Measurements from ENCODE around the gene PRXL2B. TPM values are rescaled to one million over a fixed set of nuclear protein-coding genes. Genes with fewer than 3 reads are reported as not detected.

PRXL2B gene
- total and polyA plus RNA-seq, 2 experiments from 2014 or later, result 25.5 to 44.0 TPM

DNA sequence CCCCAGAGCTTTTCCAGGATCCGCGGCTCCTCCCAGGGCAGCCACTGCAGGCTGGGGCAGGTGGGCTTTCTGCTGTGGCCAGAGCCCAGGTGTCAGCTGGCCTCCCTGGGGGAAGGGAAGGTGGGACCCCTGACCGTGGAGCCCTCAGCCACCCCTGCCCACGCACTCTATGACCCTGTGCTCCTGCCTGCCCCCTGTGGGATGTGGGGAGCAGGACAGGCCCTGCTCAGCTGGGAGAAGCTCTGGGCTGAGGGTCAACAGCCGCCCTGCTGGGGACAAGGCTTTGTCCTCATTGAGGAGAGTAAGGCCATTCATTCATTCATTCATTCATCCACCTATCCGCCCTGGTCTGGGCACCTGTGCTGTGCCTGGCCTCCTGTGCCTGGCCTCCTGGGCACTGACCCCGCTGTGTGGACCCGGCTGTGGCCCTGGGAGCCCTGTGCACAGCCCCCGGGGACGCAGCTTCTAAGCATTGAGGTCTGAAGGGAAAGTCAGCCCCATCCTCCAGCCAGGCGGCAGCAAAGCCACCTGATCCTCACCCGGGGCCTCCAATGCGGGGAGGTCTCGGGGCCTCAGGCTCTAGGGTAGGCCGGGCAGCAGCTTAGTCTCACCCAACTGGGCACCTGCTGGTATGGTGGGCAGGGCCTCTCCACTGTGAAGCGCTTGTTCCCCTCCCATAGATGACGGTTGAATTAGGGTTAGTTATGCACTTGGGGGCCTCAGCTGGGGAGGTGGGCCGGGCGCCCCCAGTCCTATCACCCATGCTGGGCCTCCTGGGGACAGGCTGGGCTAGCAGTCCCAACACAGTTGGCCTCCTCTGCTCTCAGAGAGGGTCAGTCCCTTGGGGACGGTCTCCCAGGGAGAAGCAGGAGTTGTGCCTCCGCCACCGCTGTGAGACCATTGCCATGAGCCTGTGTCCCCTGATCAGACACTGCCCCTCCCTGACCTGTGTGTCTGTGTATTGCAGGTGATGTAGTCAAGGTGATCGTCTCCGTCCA is 24.4 kb upstream of the PRXL2B start:
- ATAC-seq, result peak; percentile 78
- no peak overlapping the region for H3K4me3 ChIP-seq
- no peaks in the 10 kb centered on the region for H3K36me3 ChIP-seq (ENCODE audit: insufficient read depth)
- H3K79me2 ChIP-seq (replicated peaks; ENCODE audit: insufficient read depth), result no peaks in the 10 kb centered on the region
- Mint-ChIP-seq H3K36me3 (ENCODE audit: low read depth) (no peaks in the 10 kb centered on the region; the same call in 2 of the 3 replicates), H3K27me3 (ENCODE audit: insufficient read depth, low read depth, poor library complexity) (peaks cover 13% of the 10 kb centered on the region), H3K27ac (no peak overlapping the region), H3K4me3 (no peak overlapping the region), H3K9me3 (no peaks in the 10 kb centered on the region), H3K4me1 (peaks cover 3% of the 10 kb centered on the region)
- H2AFZ ChIP-seq, result no peak overlapping the region
- H3K9me2 ChIP-seq (ENCODE audit: insufficient read depth), result no peaks in the 10 kb centered on the region
- no peak overlapping the region for H3K27ac ChIP-seq (ENCODE audit: low read depth)
- H3F3A ChIP-seq (replicated peaks; ENCODE audit: low read depth), result no peaks in the 10 kb centered on the region
- no peaks in the 10 kb centered on the region for H3K27me3 ChIP-seq (ENCODE audit: insufficient read depth)
- no peak overlapping the region for H3K4me2 ChIP-seq
- TF ChIP-seq EZH2 (IDR thresholded peaks at IDR 0.05; ENCODE audit: low read depth, unreplicated experiment) (no peak), JUNB (IDR thresholded peaks at IDR 0.05; ENCODE audit: unreplicated experiment) (no peak), ETS1 (IDR thresholded peaks at IDR 0.05) (no peak)
- TF ChIP-seq, protein P1, sequence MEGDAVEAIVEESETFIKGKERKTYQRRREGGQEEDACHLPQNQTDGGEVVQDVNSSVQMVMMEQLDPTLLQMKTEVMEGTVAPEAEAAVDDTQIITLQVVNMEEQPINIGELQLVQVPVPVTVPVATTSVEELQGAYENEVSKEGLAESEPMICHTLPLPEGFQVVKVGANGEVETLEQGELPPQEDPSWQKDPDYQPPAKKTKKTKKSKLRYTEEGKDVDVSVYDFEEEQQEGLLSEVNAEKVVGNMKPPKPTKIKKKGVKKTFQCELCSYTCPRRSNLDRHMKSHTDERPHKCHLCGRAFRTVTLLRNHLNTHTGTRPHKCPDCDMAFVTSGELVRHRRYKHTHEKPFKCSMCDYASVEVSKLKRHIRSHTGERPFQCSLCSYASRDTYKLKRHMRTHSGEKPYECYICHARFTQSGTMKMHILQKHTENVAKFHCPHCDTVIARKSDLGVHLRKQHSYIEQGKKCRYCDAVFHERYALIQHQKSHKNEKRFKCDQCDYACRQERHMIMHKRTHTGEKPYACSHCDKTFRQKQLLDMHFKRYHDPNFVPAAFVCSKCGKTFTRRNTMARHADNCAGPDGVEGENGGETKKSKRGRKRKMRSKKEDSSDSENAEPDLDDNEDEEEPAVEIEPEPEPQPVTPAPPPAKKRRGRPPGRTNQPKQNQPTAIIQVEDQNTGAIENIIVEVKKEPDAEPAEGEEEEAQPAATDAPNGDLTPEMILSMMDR (conservative IDR thresholded peaks at IDR 0.05; ENCODE audit: low read depth in 2 of 2), result peak; percentile 58 to 64
- DNase-seq (ENCODE audit: low spot score), result peak; percentile 61
- no peaks in the 10 kb centered on the region for H4K20me1 ChIP-seq (replicated peaks; ENCODE audit: insufficient read depth)
- H3K4me1 ChIP-seq (ENCODE audit: insufficient read depth), result no peaks in the 10 kb centered on the region

- H2AFZ ChIP-seq, result no peak overlapping the region
- no peaks in the 10 kb centered on the region for H3K36me3 ChIP-seq (ENCODE audit: insufficient read depth)
- H3K9me3 Mint-ChIP-seq, result no peaks in the 10 kb centered on the region
- ATAC-seq (no peak), DNase-seq (ENCODE audit: low spot score) (no peak)
- H3K27ac ChIP-seq (ENCODE audit: low read depth), result no peak overlapping the region
- no peaks in the 10 kb centered on the region for H3K27me3 ChIP-seq (ENCODE audit: insufficient read depth)
- no peaks in the 10 kb centered on the region for H3K9me2 ChIP-seq (ENCODE audit: insufficient read depth)
- no peaks in the 10 kb centered on the region for H3K4me1 ChIP-seq (ENCODE audit: insufficient read depth)
- H3K4me2 ChIP-seq, result no peak overlapping the region
- H3K36me3 Mint-ChIP-seq (ENCODE audit: low read depth), result no peaks in the 10 kb centered on the region; the same call in 2 of the 3 replicates
- H3F3A ChIP-seq (replicated peaks; ENCODE audit: low read depth), result no peaks in the 10 kb centered on the region
- H3K4me3 Mint-ChIP-seq, result no peak overlapping the region
- no peaks in the 10 kb centered on the region for H3K79me2 ChIP-seq (replicated peaks; ENCODE audit: insufficient read depth)
- no peaks in the 10 kb centered on the region for H4K20me1 ChIP-seq (replicated peaks; ENCODE audit: insufficient read depth)
- no peak overlapping the region for H3K27ac Mint-ChIP-seq
- H3K4me1 Mint-ChIP-seq, result peaks cover 3% of the 10 kb centered on the region
- no peak overlapping the region for H3K4me3 ChIP-seq
- H3K27me3 Mint-ChIP-seq (ENCODE audit: insufficient read depth, low read depth, poor library complexity), result peaks cover 15% of the 10 kb centered on the region
- TF ChIP-seq STAT1 (IDR thresholded peaks at IDR 0.05; ENCODE audit: unreplicated experiment), result no peak
- TF ChIP-seq ETS1 (IDR thresholded peaks at IDR 0.05), result no peak
- TF ChIP-seq, protein P2, sequence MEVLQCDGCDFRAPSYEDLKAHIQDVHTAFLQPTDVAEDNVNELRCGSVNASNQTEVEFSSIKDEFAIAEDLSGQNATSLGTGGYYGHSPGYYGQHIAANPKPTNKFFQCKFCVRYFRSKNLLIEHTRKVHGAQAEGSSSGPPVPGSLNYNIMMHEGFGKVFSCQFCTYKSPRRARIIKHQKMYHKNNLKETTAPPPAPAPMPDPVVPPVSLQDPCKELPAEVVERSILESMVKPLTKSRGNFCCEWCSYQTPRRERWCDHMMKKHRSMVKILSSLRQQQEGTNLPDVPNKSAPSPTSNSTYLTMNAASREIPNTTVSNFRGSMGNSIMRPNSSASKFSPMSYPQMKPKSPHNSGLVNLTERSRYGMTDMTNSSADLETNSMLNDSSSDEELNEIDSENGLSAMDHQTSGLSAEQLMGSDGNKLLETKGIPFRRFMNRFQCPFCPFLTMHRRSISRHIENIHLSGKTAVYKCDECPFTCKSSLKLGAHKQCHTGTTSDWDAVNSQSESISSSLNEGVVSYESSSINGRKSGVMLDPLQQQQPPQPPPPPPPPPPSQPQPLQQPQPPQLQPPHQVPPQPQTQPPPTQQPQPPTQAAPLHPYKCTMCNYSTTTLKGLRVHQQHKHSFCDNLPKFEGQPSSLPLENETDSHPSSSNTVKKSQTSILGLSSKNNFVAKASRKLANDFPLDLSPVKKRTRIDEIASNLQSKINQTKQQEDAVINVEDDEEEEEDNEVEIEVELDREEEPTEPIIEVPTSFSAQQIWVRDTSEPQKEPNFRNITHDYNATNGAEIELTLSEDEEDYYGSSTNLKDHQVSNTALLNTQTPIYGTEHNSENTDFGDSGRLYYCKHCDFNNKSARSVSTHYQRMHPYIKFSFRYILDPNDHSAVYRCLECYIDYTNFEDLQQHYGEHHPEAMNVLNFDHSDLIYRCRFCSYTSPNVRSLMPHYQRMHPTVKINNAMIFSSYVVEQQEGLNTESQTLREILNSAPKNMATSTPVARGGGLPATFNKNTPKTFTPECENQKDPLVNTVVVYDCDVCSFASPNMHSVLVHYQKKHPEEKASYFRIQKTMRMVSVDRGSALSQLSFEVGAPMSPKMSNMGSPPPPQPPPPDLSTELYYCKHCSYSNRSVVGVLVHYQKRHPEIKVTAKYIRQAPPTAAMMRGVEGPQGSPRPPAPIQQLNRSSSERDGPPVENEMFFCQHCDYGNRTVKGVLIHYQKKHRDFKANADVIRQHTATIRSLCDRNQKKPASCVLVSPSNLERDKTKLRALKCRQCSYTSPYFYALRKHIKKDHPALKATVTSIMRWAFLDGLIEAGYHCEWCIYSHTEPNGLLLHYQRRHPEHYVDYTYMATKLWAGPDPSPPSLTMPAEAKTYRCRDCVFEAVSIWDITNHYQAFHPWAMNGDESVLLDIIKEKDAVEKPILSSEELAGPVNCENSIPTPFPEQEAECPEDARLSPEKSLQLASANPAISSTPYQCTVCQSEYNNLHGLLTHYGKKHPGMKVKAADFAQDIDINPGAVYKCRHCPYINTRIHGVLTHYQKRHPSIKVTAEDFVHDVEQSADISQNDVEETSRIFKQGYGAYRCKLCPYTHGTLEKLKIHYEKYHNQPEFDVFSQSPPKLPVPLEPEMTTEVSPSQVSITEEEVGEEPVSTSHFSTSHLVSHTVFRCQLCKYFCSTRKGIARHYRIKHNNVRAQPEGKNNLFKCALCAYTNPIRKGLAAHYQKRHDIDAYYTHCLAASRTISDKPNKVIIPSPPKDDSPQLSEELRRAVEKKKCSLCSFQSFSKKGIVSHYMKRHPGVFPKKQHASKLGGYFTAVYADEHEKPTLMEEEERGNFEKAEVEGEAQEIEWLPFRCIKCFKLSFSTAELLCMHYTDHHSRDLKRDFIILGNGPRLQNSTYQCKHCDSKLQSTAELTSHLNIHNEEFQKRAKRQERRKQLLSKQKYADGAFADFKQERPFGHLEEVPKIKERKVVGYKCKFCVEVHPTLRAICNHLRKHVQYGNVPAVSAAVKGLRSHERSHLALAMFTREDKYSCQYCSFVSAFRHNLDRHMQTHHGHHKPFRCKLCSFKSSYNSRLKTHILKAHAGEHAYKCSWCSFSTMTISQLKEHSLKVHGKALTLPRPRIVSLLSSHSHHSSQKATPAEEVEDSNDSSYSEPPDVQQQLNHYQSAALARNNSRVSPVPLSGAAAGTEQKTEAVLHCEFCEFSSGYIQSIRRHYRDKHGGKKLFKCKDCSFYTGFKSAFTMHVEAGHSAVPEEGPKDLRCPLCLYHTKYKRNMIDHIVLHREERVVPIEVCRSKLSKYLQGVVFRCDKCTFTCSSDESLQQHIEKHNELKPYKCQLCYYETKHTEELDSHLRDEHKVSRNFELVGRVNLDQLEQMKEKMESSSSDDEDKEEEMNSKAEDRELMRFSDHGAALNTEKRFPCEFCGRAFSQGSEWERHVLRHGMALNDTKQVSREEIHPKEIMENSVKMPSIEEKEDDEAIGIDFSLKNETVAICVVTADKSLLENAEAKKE (CRISPR knock-in tag; IDR thresholded peaks at IDR 0.05), result no peak
- no peak for TF ChIP-seq CREB1 (CRISPR knock-in tag; IDR thresholded peaks at IDR 0.05; ENCODE audit: low read depth)
Measured at GRCh38 chr1:2563205-2563604, 23.4 kb upstream of the PRXL2B start.
